ENCODE data around the gene GPX4.

The GPX4 gene

GRCh38 chr19:1149259-1150045 is 45.7 kb downstream of the GPX4 start:
- no peak for DNase-seq (ENCODE audit: low read depth)

GRCh38 chr19:1150333-1151036 is 46.7 kb downstream of the GPX4 start:
- no peak for DNase-seq (ENCODE audit: low read depth)

- DNase-seq (ENCODE audit: low read depth) = no peak
These were observed 47.4 kb downstream of the GPX4 start for GRCh38 chr19:1151037-1151724.

GRCh38 chr19:1151917-1152587 is 48.3 kb downstream of the GPX4 start:
- no peak for DNase-seq (ENCODE audit: low read depth)

DNA sequence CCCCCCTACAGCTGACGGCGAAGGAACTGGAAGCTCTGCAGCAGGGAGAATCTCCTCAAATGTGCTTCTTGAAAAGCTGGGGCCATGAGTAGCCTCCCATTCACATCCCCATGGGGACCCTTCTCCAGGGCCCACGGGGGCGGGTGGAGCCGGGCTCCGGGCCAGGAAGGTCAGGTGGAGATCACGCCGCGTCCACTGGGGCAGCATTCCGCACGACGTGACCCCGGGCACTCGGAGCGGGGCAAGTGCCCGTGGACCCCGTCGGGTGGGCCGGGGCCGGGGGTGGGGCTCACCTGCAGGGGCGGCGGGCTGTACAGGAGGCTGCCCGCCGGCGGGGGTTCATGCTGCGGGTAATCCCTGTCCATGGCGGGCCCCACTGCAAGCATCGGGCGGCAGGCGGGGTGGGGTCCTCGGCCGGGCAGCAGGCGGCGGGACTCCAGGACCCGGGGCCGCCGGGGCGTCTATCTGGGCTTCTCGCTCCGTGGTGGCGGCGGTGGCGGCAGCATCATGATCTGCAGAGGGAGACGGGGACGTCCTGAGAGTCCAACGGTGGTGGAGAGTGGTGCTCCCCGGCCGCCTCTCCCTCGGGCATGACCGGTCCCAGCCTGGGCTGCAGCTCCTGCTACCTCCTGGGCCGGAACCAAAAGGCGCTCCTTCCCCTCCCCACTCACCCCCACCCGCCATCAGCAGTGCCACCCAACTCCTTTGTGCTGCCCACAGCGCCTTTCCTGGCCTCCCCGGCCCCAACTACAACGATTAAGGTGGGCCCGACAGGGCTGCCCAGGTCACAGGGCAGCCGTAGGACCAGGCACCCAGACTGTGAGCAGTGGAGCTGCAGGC is 50.3 kb downstream of the GPX4 start:
- DNase-seq (ENCODE audit: low read depth) = no peak

GRCh38 chr19:1154731-1155351 is 51.0 kb downstream of the GPX4 start:
- no peak for DNase-seq (ENCODE audit: low read depth)

- no peak for DNase-seq (ENCODE audit: low read depth)
These were observed 51.8 kb downstream of the GPX4 start for GRCh38 chr19:1155352-1156304.
